CD4-positive, alpha-beta T cell treated with Interleukin-4 for 1 hour (primary cell): ENCODE data around the gene SNED1.
"Not testable (repeated sequence)": the region's sequence is repeated elsewhere in the genome, so short reads cannot be mapped to it uniquely, and the experiment has no call there.

ENCODE experiments used
- DNase-seq, 2 donors: peaks; one replicate each; pipeline ENCODE4 v3.0.0-alpha.2; 2020 to 2022

Gene SNED1

GRCh38 chr2:240972636-240973521 lies 25.5 kb upstream of the SNED1 start:
- no peak for DNase-seq

- peak; percentile 40 to 61 for DNase-seq
These were observed 23.4 kb upstream of the SNED1 start for GRCh38 chr2:240974771-240975572.

DNA sequence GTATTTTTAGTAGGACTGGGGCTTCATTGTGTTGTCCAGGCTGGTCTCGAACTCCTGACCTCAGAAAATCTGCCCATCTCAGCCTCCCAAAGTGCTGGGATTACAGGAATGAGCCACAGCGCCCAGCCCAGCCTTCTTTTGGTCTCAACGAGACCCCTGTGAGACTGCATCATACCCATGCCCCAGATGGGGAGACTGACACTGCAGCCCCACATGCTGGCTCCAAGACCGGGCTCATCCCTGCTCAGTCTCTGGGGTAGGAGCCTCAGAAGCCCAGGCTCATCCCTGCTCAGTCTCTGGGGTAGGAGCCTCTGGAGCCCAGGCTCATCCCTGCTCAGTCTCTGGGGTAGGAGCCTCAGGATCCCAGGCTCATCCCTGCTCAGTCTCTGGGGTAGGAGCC lies 22.5 kb upstream of the SNED1 start:
- DNase-seq = not testable (repeated sequence)

DNA sequence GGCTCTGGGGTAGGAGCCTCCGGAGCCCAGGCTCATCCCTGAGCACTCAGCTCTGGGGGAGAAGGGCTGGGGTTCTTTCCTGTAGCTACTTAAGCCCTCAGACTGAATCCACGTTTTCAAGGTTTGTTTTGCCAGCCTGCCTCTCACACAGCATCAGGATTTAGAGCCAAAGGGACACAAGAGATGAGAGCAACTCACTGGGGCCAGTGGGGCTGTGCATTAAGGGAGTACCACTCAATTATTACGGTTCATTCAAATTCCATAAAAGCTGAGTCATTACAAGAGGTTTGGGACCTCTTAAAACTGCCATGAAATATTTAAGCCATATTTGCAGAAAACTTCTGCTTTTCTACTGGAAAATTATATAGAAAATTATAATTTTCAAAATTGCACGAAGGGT lies 17.1 kb upstream of the SNED1 start:
- no peak for DNase-seq

DNA sequence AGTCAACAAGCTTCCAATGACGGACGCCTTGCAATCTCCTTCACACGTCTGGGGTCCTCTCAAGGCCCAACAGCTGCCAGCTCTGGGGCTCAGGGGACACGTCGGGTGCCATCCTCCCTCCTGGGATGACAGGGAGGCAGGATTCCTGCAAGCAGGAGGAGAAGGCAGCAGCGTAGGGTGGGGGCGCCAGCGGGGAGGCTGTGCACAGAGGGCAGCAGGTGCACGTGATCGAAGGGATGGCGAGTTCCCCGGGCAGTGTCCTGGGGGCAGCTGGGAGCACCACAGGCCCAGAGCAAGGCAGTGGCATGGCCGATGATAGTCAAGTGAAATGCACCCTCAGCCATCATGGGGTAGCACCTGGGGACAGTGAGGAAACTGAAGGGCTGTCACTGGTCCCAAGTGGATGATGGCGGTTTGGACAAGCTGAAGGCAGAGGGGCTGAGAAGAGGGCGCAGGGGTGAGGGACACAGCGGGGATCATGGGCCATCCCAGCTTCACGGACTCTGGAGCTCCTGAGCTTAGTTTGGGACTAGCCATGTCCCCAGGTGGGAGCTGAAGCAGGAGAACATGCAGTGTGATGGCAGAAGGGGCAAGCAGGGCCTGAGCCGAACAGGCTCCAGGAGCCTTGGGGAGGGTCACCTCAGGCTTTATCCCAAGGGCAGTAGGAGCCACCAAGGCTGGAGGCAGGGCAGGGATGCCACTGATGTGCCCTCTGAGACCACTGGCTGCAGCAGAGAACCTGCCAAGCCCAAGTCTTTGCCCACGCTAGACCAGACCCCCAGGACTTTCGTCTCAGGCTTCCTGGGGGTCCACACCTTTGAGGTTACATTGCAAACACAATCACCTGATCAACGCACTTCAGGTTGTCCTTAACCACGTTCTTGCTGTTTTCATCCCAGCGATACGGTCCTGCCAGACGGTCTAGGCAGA lies 16.3 kb upstream of the SNED1 start:
- DNase-seq = no peak

- DNase-seq = no peak
These were observed 15.6 kb upstream of the SNED1 start for GRCh38 chr2:240982821-240983281.

DNA sequence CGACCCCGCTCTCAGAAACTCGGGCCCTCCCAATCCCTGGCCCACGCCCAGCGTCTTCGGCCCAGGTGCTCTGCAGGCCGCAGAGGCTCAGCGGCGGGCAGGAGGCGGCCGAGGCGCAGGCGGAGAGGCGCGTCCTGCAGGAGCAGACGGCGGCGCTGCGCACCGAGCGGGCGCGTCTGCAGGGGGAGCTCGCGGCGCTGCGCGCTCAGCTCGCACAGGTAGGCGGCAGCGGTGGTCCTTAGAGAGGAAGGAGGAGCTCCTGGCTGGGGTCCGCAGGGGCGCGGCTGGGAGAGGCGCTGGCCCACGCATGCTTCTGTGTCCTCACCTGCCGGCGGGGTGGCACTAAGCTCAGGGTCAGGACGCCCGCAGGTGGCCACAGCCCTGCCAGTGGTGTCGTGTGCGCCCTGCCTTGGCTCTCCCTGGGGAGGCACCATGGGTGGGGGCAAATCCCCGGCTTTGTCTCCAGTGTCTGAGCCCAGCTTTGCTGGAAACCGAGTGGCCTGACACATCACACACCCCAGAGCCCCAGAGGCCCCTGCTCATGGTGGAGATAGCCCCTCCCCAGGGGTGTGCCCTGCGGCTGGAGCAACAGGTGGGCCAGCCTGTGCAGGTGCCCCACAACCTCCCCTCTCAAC lies 14.9 kb upstream of the SNED1 start:
- peak; percentile 22 to 25 for DNase-seq

- no peak for DNase-seq
These were observed 14.4 kb upstream of the SNED1 start for GRCh38 chr2:240983996-240984498.

DNA sequence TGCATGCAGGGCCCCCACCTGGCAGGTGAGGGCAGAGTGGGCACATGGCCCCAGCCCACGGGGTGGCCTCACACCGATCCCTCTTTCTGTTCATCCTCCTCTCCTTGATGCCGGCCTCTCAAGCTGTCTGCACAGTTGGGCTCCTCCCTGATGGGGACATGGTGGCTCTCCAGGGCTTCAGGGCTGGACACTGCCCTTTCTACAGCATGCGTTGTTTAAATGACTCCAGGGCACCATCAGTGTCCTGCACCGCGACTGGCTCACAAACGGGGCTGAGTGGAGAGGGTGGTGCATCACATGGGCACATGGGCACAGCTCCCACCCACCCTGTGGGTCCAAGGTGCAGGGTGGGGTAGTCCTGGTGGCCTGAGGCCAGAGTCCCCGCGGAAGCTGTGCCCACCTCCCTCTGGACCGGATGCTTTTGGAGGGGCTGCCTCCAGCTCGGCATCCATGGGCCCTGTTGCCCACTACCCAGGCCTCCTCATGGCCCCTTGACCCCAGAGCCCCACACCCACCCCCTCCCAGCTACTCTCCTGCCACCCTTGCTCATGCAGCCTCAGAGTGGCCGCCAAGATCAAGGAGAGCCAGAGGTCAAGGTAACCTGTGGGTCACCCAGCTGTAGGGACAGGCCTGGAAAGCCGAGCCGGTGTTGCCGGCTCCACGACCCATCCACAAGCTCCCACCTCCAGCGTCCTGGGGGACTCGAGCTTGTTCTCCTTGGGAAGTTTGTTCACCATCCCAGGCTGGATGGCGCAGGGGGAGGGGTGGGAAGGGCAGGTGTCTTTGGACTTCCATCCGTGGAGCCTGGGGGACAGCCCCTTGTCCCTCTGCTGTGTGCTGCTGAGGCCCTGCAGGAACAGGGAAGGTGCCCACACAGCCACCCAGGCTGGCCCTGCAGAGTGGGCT lies 12.3 kb upstream of the SNED1 start:
- DNase-seq = no peak

DNA sequence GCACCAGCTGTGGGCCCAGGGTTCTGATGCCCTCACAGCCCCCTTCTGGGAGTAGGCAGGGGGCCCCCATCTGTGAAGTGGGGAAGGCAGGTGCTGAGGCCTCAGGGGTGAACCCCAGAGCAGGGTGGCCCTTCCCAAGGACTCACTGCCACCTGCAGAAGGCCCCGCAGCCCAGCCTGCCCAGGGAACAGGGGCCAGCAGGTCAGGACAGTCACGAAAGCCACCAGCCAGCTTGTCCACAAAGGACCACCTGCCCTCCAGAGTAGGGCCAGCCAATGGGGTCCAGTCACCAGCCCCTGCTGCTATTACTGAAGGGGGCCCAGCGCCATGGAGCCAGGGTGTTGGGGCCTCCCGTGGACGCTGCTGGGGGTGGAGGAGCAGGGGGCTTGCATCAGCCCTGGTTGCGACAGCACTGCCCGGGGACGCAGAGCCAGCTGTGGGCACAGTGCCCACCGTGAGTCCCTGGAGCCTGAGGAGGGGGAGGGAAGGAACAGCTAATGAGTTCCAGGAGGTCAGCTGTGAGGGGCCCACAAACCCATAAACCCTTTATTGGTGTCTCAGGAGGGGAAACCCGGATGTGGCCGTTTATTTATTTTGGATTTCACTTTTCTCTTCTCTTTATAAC lies 11.5 kb upstream of the SNED1 start:
- no peak for DNase-seq

DNA sequence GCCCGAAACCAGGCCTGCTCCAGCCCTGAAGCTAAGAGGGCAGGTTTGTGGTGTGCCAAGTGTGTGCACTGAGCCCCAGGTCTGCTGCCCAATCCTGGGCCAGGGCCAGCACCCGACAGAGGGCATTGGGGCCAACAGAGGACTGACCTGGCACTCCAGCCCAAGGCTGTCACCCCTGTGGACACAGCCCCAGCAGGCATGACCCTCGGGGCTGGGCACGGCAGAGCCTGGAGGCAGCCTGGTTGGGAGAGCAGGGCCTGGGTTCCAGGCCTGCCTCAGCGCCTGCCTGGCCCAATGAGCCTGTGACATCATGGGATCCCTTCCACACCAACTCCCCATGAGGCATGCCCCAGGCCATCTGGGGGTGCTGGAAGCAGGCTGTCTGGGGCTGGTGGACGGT lies 10.8 kb upstream of the SNED1 start:
- DNase-seq = no peak

GRCh38 chr2:240988146-240988545 lies 10.3 kb upstream of the SNED1 start:
- DNase-seq = no peak

DNA sequence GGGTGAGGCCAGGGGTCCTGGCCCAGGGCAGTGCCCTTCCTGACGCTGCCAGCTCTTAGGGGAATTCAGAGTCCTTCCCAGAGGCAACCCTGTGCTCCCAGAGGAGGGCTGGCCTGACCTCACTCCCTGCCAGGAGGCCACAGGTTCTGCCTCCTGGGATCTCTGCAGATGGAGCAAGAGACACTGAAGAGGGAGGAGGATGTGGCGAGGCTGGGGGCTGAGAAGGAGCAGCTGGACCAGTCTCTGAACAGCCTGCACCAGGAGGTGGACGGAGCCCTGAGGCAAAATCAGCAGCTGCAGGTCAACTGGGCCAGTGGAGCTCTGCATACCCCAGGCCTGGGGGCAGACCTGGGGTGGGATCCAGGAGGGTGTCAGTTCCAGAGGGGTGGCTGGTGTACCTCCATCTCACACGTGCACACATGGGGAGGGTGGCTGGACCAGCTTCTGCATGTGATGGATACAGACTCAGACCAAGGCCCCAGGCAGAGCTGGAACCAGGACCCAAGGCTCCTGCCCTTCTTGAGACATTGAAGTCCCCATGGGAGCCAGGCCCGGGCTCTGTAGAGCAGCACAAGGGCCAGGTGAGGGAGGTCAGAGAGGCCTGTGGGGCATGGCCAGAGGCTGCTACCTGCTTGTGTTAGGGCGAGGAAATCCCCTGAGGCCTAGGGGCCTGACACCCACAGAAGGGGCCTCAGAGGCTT lies 9.7 kb upstream of the SNED1 start:
- no peak for DNase-seq

DNA sequence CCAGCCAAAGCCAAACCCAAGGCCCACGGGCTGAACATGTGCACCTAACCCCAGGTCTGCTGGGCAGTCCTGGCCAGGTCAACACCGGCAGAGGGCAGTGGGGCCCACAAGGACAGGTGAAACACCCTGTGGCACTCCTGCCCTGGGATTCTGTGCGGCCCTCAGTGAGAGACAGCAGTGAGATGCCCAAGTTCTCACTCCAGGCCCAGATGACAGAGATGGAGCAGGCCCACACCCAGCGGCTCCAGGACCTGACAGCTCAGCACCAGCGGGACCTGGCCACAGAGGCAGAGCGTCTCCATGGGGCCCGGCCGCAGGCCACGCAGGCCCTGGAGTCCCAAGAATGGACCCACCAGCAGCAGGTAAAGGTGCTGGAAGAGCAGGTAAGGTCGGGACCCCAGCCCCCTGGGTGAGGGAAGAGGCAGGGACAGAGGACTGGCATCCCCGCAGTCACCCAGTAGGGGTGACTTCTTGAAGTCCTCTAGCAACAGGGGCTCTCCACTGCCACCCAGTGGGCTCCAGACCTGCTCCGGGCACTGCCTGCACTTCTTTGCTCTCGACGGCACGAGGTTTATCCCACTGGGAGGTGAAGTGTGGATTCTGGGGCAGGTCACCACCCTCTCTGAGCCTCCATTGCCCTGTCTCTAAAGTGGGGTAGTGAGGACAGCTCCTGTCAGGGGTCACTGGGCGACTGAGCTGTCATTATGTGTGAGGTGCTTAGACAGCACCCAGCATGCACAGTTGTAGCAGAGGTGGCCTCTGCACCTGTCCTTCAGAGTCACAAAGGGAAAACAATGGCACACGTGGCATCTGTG lies 8.8 kb upstream of the SNED1 start:
- no peak for DNase-seq

DNA sequence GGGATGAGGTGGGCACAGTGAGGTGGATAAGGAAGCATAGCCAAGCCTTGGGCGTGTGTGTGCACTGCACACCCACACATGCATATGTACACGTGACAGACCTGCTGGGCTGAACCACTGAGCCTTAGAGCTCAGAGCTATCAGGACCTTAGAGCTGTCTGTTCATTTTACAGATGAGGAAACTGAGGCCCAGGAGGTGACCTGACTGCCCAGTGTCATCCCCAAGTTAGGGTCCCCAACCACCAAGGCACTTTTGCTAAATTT lies 8.2 kb upstream of the SNED1 start:
- DNase-seq = no peak

DNA sequence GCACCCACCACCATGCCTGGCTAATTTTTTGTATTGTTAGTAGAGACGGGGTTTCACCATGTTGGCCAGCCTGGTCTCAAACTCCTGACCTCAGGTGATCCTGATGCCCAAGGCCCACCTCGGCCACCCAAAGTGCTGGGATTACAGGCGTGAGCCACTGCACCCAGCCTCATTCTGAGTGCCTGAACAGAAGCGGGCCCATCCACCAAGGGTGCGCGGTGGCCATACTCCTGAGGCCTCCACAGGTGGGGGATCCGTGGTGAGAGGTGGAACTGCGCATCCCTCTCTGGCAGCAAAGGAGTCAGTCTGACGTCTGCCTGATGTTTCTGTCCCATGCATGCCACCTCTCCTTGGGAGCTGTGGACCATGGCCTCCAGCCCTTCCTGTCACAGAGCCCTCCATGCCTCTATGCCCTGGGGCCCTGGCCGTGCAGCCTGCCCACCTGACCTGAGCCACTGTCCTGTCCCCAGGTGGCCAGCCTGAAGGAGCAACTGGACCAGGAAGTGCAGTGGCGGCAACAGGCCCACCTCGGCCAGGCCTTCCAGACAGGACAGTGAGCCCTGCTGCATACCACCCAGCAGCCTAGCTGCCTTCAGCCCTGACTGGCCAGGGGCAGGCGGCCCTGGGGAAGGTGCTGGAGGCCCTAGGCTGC lies 7.6 kb upstream of the SNED1 start:
- peak in 1 of 2 donors; percentile 9 for DNase-seq

- peak in 1 of 2 donors; percentile 16 for DNase-seq
These were observed 6.8 kb upstream of the SNED1 start for GRCh38 chr2:240991378-240992263.
